H1 (cell line): ENCODE data around the gene RAB11FIP5. TPM values are rescaled to one million over a fixed set of nuclear protein-coding genes. Genes with fewer than 3 reads are reported as not detected.

Experiments used
- CTCF ChIA-PET: fragments of 300-600 bp; sonication (Branson Sonifier 250); formaldehyde crosslinking; loops from one replicate; lab custom pipeline; 2021; ENCODE audit not compliant: partially characterized antibody; lab: Charles Lee
- POLR2A ChIA-PET: fragments of 300-600 bp; sonication (Branson Sonifier 250); formaldehyde crosslinking; loops from one replicate; lab custom pipeline; 2021; ENCODE audit warnings: inconsistent platforms; ENCODE audit not compliant: partially characterized antibody; lab: Charles Lee
- DNase-seq, 2 experiments: peaks; one replicate each; pipeline versions ENCODE4 v3.0.0 to v3.0.0-alpha.2; 2010 to 2022; ENCODE audit warnings: low spot score in 2 of 2, low read depth in 1 of 2, mixed read lengths in 1 of 2
- FAIRE-seq: peaks from 2 replicates; lab custom pipeline; 2011; peaks lifted over from hg19 to GRCh38; lab: Jason Lieb, UNC
- H2AFZ ChIP-seq: 2 replicates; pipeline ENCODE4 v1.8.1; 2012; ENCODE audit warnings: low read length, inconsistent platforms
- H2AK5ac ChIP-seq: 2 replicates; pipeline ENCODE4 v1.6.1; 2013; ENCODE audit warnings: low read depth, low read length
- H2BK120ac ChIP-seq: replicated peaks from 2 replicates; pipeline ENCODE3; 2013; ENCODE audit warnings: low read depth, low read length, inconsistent platforms
- H2BK12ac ChIP-seq: 2 replicates; pipeline ENCODE4 v1.6.1; 2013; ENCODE audit warnings: low read depth, low read length
- H2BK15ac ChIP-seq: 2 replicates; pipeline ENCODE4 v1.6.1; 2013; ENCODE audit warnings: low read length
- H2BK20ac ChIP-seq: 2 replicates; pipeline ENCODE4 v1.6.1; 2013; ENCODE audit warnings: low read length
- H2BK5ac ChIP-seq: 2 replicates; pipeline ENCODE4 v1.6.1; 2013; ENCODE audit warnings: low read depth, low read length
- H3K14ac ChIP-seq: 2 replicates; pipeline ENCODE4 v1.6.1; 2013; ENCODE audit warnings: inconsistent platforms; ENCODE audit not compliant: insufficient read length
- H3K18ac ChIP-seq: 2 replicates; pipeline ENCODE4 v1.6.1; 2013; ENCODE audit warnings: low read length; ENCODE audit errors: extremely low read depth
- H3K23ac ChIP-seq: 2 replicates; pipeline ENCODE4 v1.6.1; 2013; ENCODE audit warnings: inconsistent platforms; ENCODE audit not compliant: insufficient read length
- H3K23me2 ChIP-seq: 2 replicates; pipeline ENCODE4 v1.6.1; 2013; ENCODE audit warnings: low read depth, low read length
- H3K27ac ChIP-seq: 2 replicates; pipeline ENCODE4 v1.6.1; 2011; ENCODE audit warnings: low read depth, low read length, inconsistent platforms
- H3K27me3 ChIP-seq, 4 experiments: replicated peaks in 1 of 4; 1 replicate in 1 of 4; 2 replicates in 3 of 4; pipeline versions ENCODE4 v1.6.1 to v1.8.1; 2011 to 2013; ENCODE audit warnings: low read length in 3 of 4, mild to moderate bottlenecking in 3 of 4, inconsistent platforms in 2 of 4, mixed read lengths in 2 of 4, moderate library complexity in 1 of 4; ENCODE audit not compliant: control insufficient read depth in 3 of 4, insufficient read depth in 3 of 4; ENCODE audit errors: extremely low read depth in 1 of 4
- H3K36me3 ChIP-seq, 4 experiments: 2 replicates each; pipeline versions ENCODE4 v1.6.1 to v1.8.1; 2011 to 2013; ENCODE audit warnings: mild to moderate bottlenecking in 4 of 4, low read length in 3 of 4, moderate library complexity in 2 of 4, control low read depth in 1 of 4, inconsistent platforms in 1 of 4; ENCODE audit not compliant: insufficient read depth in 4 of 4, control insufficient read depth in 2 of 4
- H3K4ac ChIP-seq: replicated peaks from 2 replicates; pipeline ENCODE3; 2013; ENCODE audit warnings: low read length, low read depth, mixed read lengths, inconsistent platforms; ENCODE audit not compliant: insufficient read length
- H3K4me1 ChIP-seq, 4 experiments: replicated peaks in 1 of 4; 1 replicate in 1 of 4; 2 replicates in 3 of 4; pipeline versions ENCODE4 v1.6.1 to v1.8.1; 2011 to 2013; ENCODE audit warnings: low read length in 3 of 4, inconsistent platforms in 2 of 4, mixed read lengths in 1 of 4; ENCODE audit not compliant: insufficient read depth in 4 of 4, control insufficient read depth in 3 of 4
- H3K4me2 ChIP-seq, 2 experiments: 2 replicates each; pipeline versions ENCODE4 v1.6.1 to v1.8.1; 2011 to 2013; ENCODE audit warnings: low read depth in 2 of 2, low read length in 2 of 2, control low read depth in 1 of 2, inconsistent platforms in 1 of 2, mild to moderate bottlenecking in 1 of 2; ENCODE audit not compliant: insufficient read depth in 1 of 2
- H3K4me3 ChIP-seq, 4 experiments: fragments of 200-600, 300-600 bp in 1 of 4; sonication (generic), shearing (Covaris generic), sonication (Bioruptor Twin) in 1 of 4; 2 replicates each; pipeline versions ENCODE4 v1.5.1 to v1.8.1; 2011 to 2016; ENCODE audit warnings: low read length in 4 of 4, low read depth in 3 of 4, control low read depth in 2 of 4, inconsistent platforms in 2 of 4, mild to moderate bottlenecking in 2 of 4, mixed read lengths in 1 of 4, moderate library complexity in 1 of 4; ENCODE audit not compliant: insufficient read depth in 2 of 4; ENCODE audit errors: extremely low read depth in 1 of 4
- H3K56ac ChIP-seq: replicated peaks from 2 replicates; pipeline ENCODE3; 2013; ENCODE audit warnings: low read depth, mild to moderate bottlenecking, mixed read lengths, low read length, inconsistent platforms; ENCODE audit not compliant: insufficient read length
- H3K79me1 ChIP-seq: 2 replicates; pipeline ENCODE4 v1.6.1; 2013; ENCODE audit warnings: low read depth, low read length, control low read depth
- H3K79me2 ChIP-seq, 2 experiments: 2 replicates each; pipeline versions ENCODE4 v1.6.1 to v1.8.1; 2012 to 2013; ENCODE audit warnings: low read length in 2 of 2, mild to moderate bottlenecking in 2 of 2, inconsistent platforms in 1 of 2; ENCODE audit not compliant: insufficient read depth in 2 of 2, control insufficient read depth in 1 of 2
- H3K9ac ChIP-seq, 4 experiments: replicated peaks in 1 of 4; 1 replicate in 1 of 4; 2 replicates in 3 of 4; pipeline versions ENCODE4 v1.6.1 to v1.8.1; 2011 to 2013; ENCODE audit warnings: low read depth in 3 of 4, low read length in 3 of 4, control low read depth in 2 of 4, mild to moderate bottlenecking in 2 of 4, moderate library complexity in 2 of 4, inconsistent platforms in 1 of 4; ENCODE audit errors: extremely low read depth in 1 of 4
- H3K9me3 ChIP-seq, 2 experiments: 2 replicates each; pipeline versions ENCODE4 v1.6.1 to v1.8.1; 2012 to 2013; ENCODE audit warnings: mild to moderate bottlenecking in 2 of 2, moderate library complexity in 2 of 2, control low read depth in 1 of 2, inconsistent platforms in 1 of 2, low read depth in 1 of 2, low read length in 1 of 2, mixed read lengths in 1 of 2; ENCODE audit not compliant: insufficient read depth in 2 of 2
- H4K20me1 ChIP-seq, 2 experiments: replicated peaks in 1 of 2; 2 replicates each; pipeline versions ENCODE3 to v1.8.1; 2011 to 2013; ENCODE audit warnings: inconsistent platforms in 2 of 2, low read length in 2 of 2, mild to moderate bottlenecking in 1 of 2; ENCODE audit not compliant: insufficient read depth in 2 of 2, control insufficient read depth in 1 of 2
- H4K5ac ChIP-seq: 2 replicates; pipeline ENCODE4 v1.6.1; 2013; ENCODE audit warnings: low read length, low read depth, mixed read lengths, inconsistent platforms; ENCODE audit not compliant: insufficient read length
- H4K8ac ChIP-seq: 2 replicates; pipeline ENCODE4 v1.8.0; 2013; ENCODE audit warnings: mild to moderate bottlenecking, moderate library complexity, low read length, inconsistent platforms; ENCODE audit not compliant: insufficient read depth; ENCODE audit errors: extremely low read depth
- H4K91ac ChIP-seq: replicated peaks from 2 replicates; pipeline ENCODE3; 2013; ENCODE audit warnings: low read length, mixed read lengths, inconsistent platforms; ENCODE audit not compliant: insufficient read length
- JUND ChIP-seq: IDR thresholded peaks from 2 replicates; pipeline ENCODE4 v1.6.1; 2011; ENCODE audit warnings: mild to moderate bottlenecking, improper control_type of control experiment, low read length
- POLR2AphosphoS5 ChIP-seq: IDR thresholded peaks from 2 replicates; pipeline ENCODE4 v1.6.1; 2011; ENCODE audit warnings: low read depth, low read length
- RXRA ChIP-seq: IDR thresholded peaks from 2 replicates; pipeline ENCODE4 v1.6.1; 2011; ENCODE audit warnings: low read depth, mild to moderate bottlenecking, low read length, moderate library complexity; ENCODE audit not compliant: insufficient read depth
- SAP30 ChIP-seq: fragments of 300-600 bp; sonication (generic); IDR thresholded peaks from 2 replicates; pipeline ENCODE4 v1.7.1; 2012; ENCODE audit warnings: low read length, moderate library complexity, mild to moderate bottlenecking, inconsistent platforms; ENCODE audit not compliant: insufficient read depth, insufficient replicate concordance
- WGBS, 2 experiments: shearing (Covaris generic) in 1 of 2; methylation state at CpG; one replicate each; pipeline versions ENCODE4 v1.1.6 to v1.1.7; 2013 to 2015; ENCODE audit warnings: low lambda C conversion rate in 2 of 2, mixed read lengths in 2 of 2, inconsistent platforms in 1 of 2, low coverage in 1 of 2, missing lambda C conversion rate in 1 of 2; ENCODE audit not compliant: insufficient replicate concordance in 2 of 2, insufficient coverage in 1 of 2, insufficient read length in 1 of 2; ENCODE audit errors: extremely low coverage in 1 of 2, missing lambda C conversion rate in 1 of 2; 5-methylcytosine and 5-hydroxymethylcytosine counted together
- polyA plus RNA-seq, 7 experiments: library from polyadenylated mRNA; depleted of rRNA in 3 of 7; stranded (reverse) in 5 of 7; unstranded in 2 of 7; fragments of >200 nt in 5 of 7; fragments of 200-250 nt in 2 of 7; gene quantifications; 1 replicate in 5 of 7; 2 replicates in 1 of 7; 4 replicates in 1 of 7; pipeline versions ENCODE4 v1.2.1 to v1.2.3, GENCODE V29; 2011 to 2013; ENCODE audit warnings: missing spikeins in 2 of 7, mixed read lengths in 2 of 7
- total RNA-seq: library from RNA; stranded (reverse); fragmentation: NEBNext Ultra II Directional; extraction: Animal tissue kit (Norgen Biotek cat#: 25700); gene quantifications from 2 replicates; pipeline ENCODE4 v1.2.1, GENCODE V29; 2021

RAB11FIP5 gene
- total and polyA plus RNA-seq, 2 of the 8 experiments (the other 6 are each of a cell fraction or from before 2014, with no cell fraction given) = 6.3 to 17.0 TPM

GRCh38 chr2:73103018-73103542 is 9.7 kb downstream of the RAB11FIP5 start:
- H3K27me3 ChIP-seq = no peaks in the 10 kb centered on the region
- no peak overlapping the region for H3K27ac ChIP-seq
- no peak overlapping the region for H4K91ac ChIP-seq
- H2BK120ac ChIP-seq = no peak overlapping the region
- no peaks in the 10 kb centered on the region; a peak in 1 of 4 replicates for H3K79me2 ChIP-seq
- H3K56ac ChIP-seq = no peak overlapping the region
- 94% methylated on average over 2 of the region's 2 CpGs; no CpG with 5 or more reads in 1 of the 2 experiments for WGBS, 2 experiments
- H3K14ac ChIP-seq = no peak overlapping the region
- no peak overlapping the region for H2BK15ac ChIP-seq
- peaks cover 6 to 13% of the 10 kb centered on the region in 2 experiments for H4K20me1 ChIP-seq
- H3K23ac ChIP-seq = no peak overlapping the region
- H2BK12ac ChIP-seq = no peak overlapping the region
- peaks cover 4 to 11% (median 9%) of the 10 kb centered on the region in 4 experiments; a peak in 5 of 7 replicates for H3K4me1 ChIP-seq
- H2AK5ac ChIP-seq = no peak overlapping the region
- no peaks in the 10 kb centered on the region for H3K23me2 ChIP-seq
- H3K9me3 ChIP-seq = no peaks in the 10 kb centered on the region
- no peak overlapping the region for H2BK20ac ChIP-seq
- H4K5ac ChIP-seq = no peak overlapping the region
- no peak overlapping the region for H3K9ac ChIP-seq
- no peak for FAIRE-seq
- H3K79me1 ChIP-seq = peaks cover 11% of the 10 kb centered on the region; the same call in 1 of the 2 replicates
- H2BK5ac ChIP-seq = no peak overlapping the region
- no peak overlapping the region for H4K8ac ChIP-seq
- no peak overlapping the region for H3K4me3 ChIP-seq
- H3K4ac ChIP-seq = no peak overlapping the region
- no peak for DNase-seq
- no peak overlapping the region for H2AFZ ChIP-seq
- ChIA-PET CTCF (interaction anchor here (2.5 to 7.0 kb wide), 2 partner anchors 9 to 16 kb away, joined by 6 to 53 read pairs; partner anchors contain the start of gene RAB11FIP5), POLR2A (interaction anchor here (2.3 kb wide), 1 partner anchor 9 kb away, joined by 9 read pairs; the partner anchor contains the start of gene RAB11FIP5)
- no peaks in the 10 kb centered on the region for H3K36me3 ChIP-seq
- H3K18ac ChIP-seq = no peak overlapping the region
- H3K4me2 ChIP-seq = no peak overlapping the region
- no peak for TF ChIP-seq RXRA
- TF ChIP-seq JUND = no peak
- TF ChIP-seq POLR2AphosphoS5 = no peak
- no peak for TF ChIP-seq SAP30
